GM12878 (cell line): ENCODE results near the gene KLF11. TPM values are rescaled to one million over a fixed set of nuclear protein-coding genes. Genes with fewer than 3 reads are reported as not detected.
"Not testable (repeated sequence)": the region's sequence is repeated elsewhere in the genome, so short reads cannot be mapped to it uniquely, and the experiment has no call there.

Experiments used
- ATAC-seq: fragments of 200-7000 bp; cut with Tn5 transposase; 3 replicates; pipeline ENCODE4 v1.9.1; 2020; ENCODE audit warnings: mild to moderate bottlenecking, moderate library complexity
- BruUV-seq: library from RNA; stranded (reverse); fragments of 400-500 nt; replicated peaks from 2 replicates; lab custom pipeline; 2021; lab: Mats Ljungman, UMichigan
- CTCF ChIA-PET: fragments of 300-600 bp; sonication (Branson Sonifier 250); formaldehyde crosslinking; extraction: SDS; loops from one replicate; lab custom pipeline; 2021; ENCODE audit warnings: inconsistent platforms; lab: Yijun Ruan, JAX
- POLR2A ChIA-PET: fragments of 350-600 bp; formaldehyde crosslinking; extraction: SDS; loops from one replicate; lab custom pipeline; 2021; ENCODE audit warnings: inconsistent platforms; lab: Charles Lee
- RAD21 ChIA-PET: fragments of 300-600 bp; sonication (Branson Sonifier 250); formaldehyde crosslinking; loops from one replicate; lab custom pipeline; 2023; ENCODE audit warnings: antibody characterized with exemption; ENCODE audit not compliant: unreplicated experiment; lab: Charles Lee
- SMC1A ChIA-PET: fragments of 300-600 bp; sonication (Branson Sonifier 250); formaldehyde crosslinking; loops from one replicate; lab custom pipeline; 2023; ENCODE audit not compliant: unreplicated experiment, uncharacterized antibody; lab: Charles Lee
- DNase-seq: peaks from one replicate; pipeline ENCODE4 v3.0.0-alpha.2; 2011; ENCODE audit warnings: low read depth, low spot score
- FAIRE-seq: peaks from 3 replicates; lab custom pipeline; 2011; peaks lifted over from hg19 to GRCh38; lab: Jason Lieb, UNC
- H2AFZ ChIP-seq: 2 replicates; pipeline ENCODE4 v1.6.0; 2011; ENCODE audit warnings: low read depth, low read length, control low read depth; ENCODE audit not compliant: control insufficient read depth
- H3K27ac ChIP-seq: 2 replicates; pipeline ENCODE4 v1.5.1; 2011; ENCODE audit warnings: control low read depth; ENCODE audit not compliant: control insufficient read depth, insufficient read depth
- H3K27me3 ChIP-seq, 2 experiments: replicated peaks in 1 of 2; 2 replicates each; pipeline versions ENCODE4 v1.6.0 to v1.6.1; 2011; ENCODE audit warnings: low read length in 1 of 2; ENCODE audit not compliant: control insufficient read depth in 2 of 2, insufficient read depth in 2 of 2
- H3K36me3 ChIP-seq, 2 experiments: 2 replicates each; pipeline ENCODE4 v1.5.1; 2011; ENCODE audit warnings: low read length in 1 of 2; ENCODE audit not compliant: control insufficient read depth in 2 of 2, insufficient read depth in 2 of 2
- H3K4me1 ChIP-seq: 2 replicates; pipeline ENCODE4 v1.6.1; 2011; ENCODE audit warnings: mild to moderate bottlenecking, low read length, moderate library complexity, mixed read lengths; ENCODE audit not compliant: control insufficient read depth, insufficient read depth
- H3K4me2 ChIP-seq: 2 replicates; pipeline ENCODE4 v1.6.0; 2011; ENCODE audit warnings: control low read depth; ENCODE audit not compliant: control insufficient read depth, insufficient read depth
- H3K4me3 ChIP-seq: fragments of 200-600 bp; sonication (generic); 2 replicates; pipeline ENCODE4 v1.5.1; 2016
- H3K79me2 ChIP-seq: 2 replicates; pipeline ENCODE4 v1.6.0; 2011; ENCODE audit warnings: low read length; ENCODE audit not compliant: control insufficient read depth, insufficient read depth
- H3K9ac ChIP-seq: 2 replicates; pipeline ENCODE4 v1.8.0; 2011; ENCODE audit warnings: low read length, control low read depth, mixed read lengths; ENCODE audit not compliant: control insufficient read depth, insufficient read depth
- H3K9me3 ChIP-seq: replicated peaks from 3 replicates; pipeline ENCODE4 v1.5.1; 2011; ENCODE audit warnings: mild to moderate bottlenecking, low read length; ENCODE audit not compliant: control insufficient read depth, insufficient read depth
- H4K20me1 ChIP-seq: 2 replicates; pipeline ENCODE4 v1.6.0; 2011; ENCODE audit not compliant: control insufficient read depth, insufficient read depth
- TCF3 ChIP-seq: IDR thresholded peaks from 2 replicates; pipeline ENCODE4 v1.6.1; 2012; ENCODE audit warnings: low read depth, mild to moderate bottlenecking, low read length, borderline replicate concordance; ENCODE audit not compliant: insufficient read depth
- WGBS: methylation state at CpG from one replicate; pipeline ENCODE4 v1.1.6; 2016; ENCODE audit warnings: low lambda C conversion rate; ENCODE audit not compliant: insufficient replicate concordance, insufficient coverage; ENCODE audit errors: missing lambda C conversion rate; 5-methylcytosine and 5-hydroxymethylcytosine counted together
- in situ Hi-C: fragments of 300-500 bp; cut with MboI; formaldehyde crosslinking; loops from 9 replicates; pipeline ENCODE4 v1.14.3; 2018; ENCODE audit warnings: mixed read lengths
- intact Hi-C: fragments of 100-400 bp; cut with micrococcal nuclease; formaldehyde crosslinking; loops from one replicate; pipeline ENCODE4 v1.14.2; 2022; ENCODE audit not compliant: unreplicated experiment
- polyA plus RNA-seq, 11 experiments: library from polyadenylated mRNA; depleted of rRNA in 4 of 11; unstranded in 6 of 11; stranded (reverse) in 5 of 11; fragments of >200 nt; fragmentation: Nextera tagmentation in 4 of 11; fragmentation: Illumina TruSeq in 1 of 11; extraction: Ambion mirVana in 4 of 11; extraction: Trizol in 1 of 11; gene quantifications; 1 replicate in 1 of 11; 2 replicates in 10 of 11; pipeline versions ENCODE4 v1.2.1 to v1.2.3, GENCODE V29; 2011 to 2016; ENCODE audit warnings: inconsistent platforms in 2 of 11, missing spikeins in 2 of 11, low read depth in 1 of 11
- total RNA-seq, 4 experiments: library from RNA; depleted of rRNA in 3 of 4; stranded (reverse); fragments of >200 nt in 3 of 4; fragmentation: Illumina TruSeq in 1 of 4; extraction: Trizol in 1 of 4; gene quantifications; 2 replicates each; pipeline versions ENCODE4 v1.2.1 to v1.2.3, GENCODE V29; 2013 to 2021
- TF ChIP-seq, protein P1 (sequence below): fragments of 450-650 bp; IDR thresholded peaks from 2 replicates; pipeline ENCODE4 v1.6.1; 2016; ENCODE audit warnings: mild to moderate bottlenecking
- TF ChIP-seq, protein P2 (sequence below): IDR thresholded peaks from 2 replicates; pipeline ENCODE4 v1.6.1; 2011; ENCODE audit warnings: borderline replicate concordance, low read depth, mild to moderate bottlenecking, moderate library complexity, low read length; ENCODE audit not compliant: insufficient read depth, poor library complexity, severe bottlenecking

Gene KLF11
- total and polyA plus RNA-seq, 10 of the 15 experiments (the other 5 are each of a cell fraction or from before 2014, with no cell fraction given): 0.03 to 0.54 (median 0.14) TPM; not detected in 1

- TF ChIP-seq, protein P1, sequence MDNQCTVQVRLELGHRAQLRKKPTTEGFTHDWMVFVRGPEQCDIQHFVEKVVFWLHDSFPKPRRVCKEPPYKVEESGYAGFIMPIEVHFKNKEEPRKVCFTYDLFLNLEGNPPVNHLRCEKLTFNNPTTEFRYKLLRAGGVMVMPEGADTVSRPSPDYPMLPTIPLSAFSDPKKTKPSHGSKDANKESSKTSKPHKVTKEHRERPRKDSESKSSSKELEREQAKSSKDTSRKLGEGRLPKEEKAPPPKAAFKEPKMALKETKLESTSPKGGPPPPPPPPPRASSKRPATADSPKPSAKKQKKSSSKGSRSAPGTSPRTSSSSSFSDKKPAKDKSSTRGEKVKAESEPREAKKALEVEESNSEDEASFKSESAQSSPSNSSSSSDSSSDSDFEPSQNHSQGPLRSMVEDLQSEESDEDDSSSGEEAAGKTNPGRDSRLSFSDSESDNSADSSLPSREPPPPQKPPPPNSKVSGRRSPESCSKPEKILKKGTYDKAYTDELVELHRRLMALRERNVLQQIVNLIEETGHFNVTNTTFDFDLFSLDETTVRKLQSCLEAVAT: no peak
These were observed 33.3 kb upstream of the KLF11 start (continued) for GRCh38 chr2:10009811-10010781.

DNA sequence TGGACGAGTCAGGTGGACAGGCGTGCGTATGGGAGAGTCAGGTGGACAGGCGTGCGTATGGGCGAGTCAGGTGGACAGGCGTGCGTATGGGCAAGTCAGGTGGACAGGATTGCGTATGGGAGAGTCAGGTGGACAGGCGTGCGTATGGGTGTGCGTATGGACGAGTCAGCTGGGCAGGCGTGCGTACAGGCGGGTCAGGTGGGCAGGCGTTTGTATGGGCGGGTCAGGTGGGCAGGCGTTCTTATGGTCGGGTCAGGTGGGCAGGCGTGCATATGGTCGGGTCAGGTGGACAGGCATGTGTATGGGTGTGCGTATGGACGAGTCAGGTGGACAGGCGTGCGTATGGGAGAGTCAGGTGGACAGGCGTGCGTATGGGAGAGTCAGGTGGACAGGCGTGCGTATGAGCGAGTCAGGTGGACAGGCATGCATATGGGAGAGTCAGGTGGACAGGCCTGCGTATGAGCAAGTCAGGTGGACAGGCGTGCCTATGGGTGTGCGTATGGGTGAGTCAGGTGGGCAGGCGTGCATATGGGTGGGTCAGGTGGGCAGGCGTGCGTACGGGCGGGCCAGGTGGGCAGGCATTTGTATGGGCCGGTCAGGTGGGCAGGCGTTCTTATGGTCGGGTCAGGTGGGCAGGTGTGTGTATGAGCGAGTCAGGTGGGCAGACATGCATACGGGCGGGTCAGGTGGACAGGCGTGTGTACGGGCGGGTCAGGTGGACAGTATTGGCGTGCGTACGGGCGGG is 32.3 kb upstream of the KLF11 start:
- H3K9ac ChIP-seq, H3K79me2 ChIP-seq, BruUV-seq, intact Hi-C loops, ATAC-seq, H3K4me3 ChIP-seq, RAD21 ChIA-PET, H4K20me1 ChIP-seq, H3K27me3 ChIP-seq, DNase-seq, POLR2A ChIA-PET, H3K36me3 ChIP-seq, H3K9me3 ChIP-seq, in situ Hi-C loops, FAIRE-seq, H3K4me1 ChIP-seq, H3K4me2 ChIP-seq, H2AFZ ChIP-seq, H3K27ac ChIP-seq, SMC1A ChIA-PET, CTCF ChIA-PET: not testable (repeated sequence)
- TF ChIP-seq, protein P2, sequence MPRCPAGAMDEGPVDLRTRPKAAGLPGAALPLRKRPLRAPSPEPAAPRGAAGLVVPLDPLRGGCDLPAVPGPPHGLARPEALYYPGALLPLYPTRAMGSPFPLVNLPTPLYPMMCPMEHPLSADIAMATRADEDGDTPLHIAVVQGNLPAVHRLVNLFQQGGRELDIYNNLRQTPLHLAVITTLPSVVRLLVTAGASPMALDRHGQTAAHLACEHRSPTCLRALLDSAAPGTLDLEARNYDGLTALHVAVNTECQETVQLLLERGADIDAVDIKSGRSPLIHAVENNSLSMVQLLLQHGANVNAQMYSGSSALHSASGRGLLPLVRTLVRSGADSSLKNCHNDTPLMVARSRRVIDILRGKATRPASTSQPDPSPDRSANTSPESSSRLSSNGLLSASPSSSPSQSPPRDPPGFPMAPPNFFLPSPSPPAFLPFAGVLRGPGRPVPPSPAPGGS: peak; percentile 29
- TF ChIP-seq TCF3: 0 out of 2 replicates have a peak, but pooled peaks have one; percentile 49
- 89% methylated on average over 52 of the region's 52 CpGs for WGBS
